Activated naive CD4-positive, alpha-beta T cell treated with anti-CD3 and anti-CD28 coated beads, Interleukin-2, amount 10 ng/mL, durations not matched to agents 7 days and 5 days (primary cell): ENCODE results near the gene DEAF1.

Source experiments
- CTCF ChIA-PET: fragments of 350-600 bp; sonication (Branson Sonifier 250); formaldehyde crosslinking; loops from one replicate; lab custom pipeline; 2021; ENCODE audit warnings: antibody characterized with exemption; lab: Charles Lee
- DNase-seq: peaks from one replicate; pipeline ENCODE4 v3.0.0-alpha.2; 2020
- H3K27ac Mint-ChIP-seq: one replicate; pipeline ENCODE4 v1.8.0; 2021; ENCODE audit warnings: mild to moderate bottlenecking, moderate library complexity, mixed read lengths
- H3K27me3 Mint-ChIP-seq: one replicate; pipeline ENCODE4 v1.8.0; 2021; ENCODE audit warnings: mild to moderate bottlenecking, mixed read lengths
- H3K36me3 Mint-ChIP-seq: one replicate; pipeline ENCODE4 v1.8.0; 2021; ENCODE audit warnings: mixed read lengths
- H3K4me1 Mint-ChIP-seq: one replicate; pipeline ENCODE4 v1.8.0; 2021; ENCODE audit warnings: mixed read lengths
- H3K4me3 Mint-ChIP-seq: one replicate; pipeline ENCODE4 v1.8.0; 2021; ENCODE audit warnings: mild to moderate bottlenecking, moderate library complexity, mixed read lengths
- H3K9me3 Mint-ChIP-seq: one replicate; pipeline ENCODE4 v1.8.0; 2021; ENCODE audit warnings: mixed read lengths

DEAF1 gene

GRCh38 chr11:726278-727220 is 31.5 kb upstream of the DEAF1 start:
- no peaks in the 10 kb centered on the region for H3K36me3 Mint-ChIP-seq
- H3K27ac Mint-ChIP-seq: peak overlapping the region; percentile 55
- peak overlapping the region; percentile 70 for H3K4me3 Mint-ChIP-seq
- H3K4me1 Mint-ChIP-seq: peaks cover 27% of the 10 kb centered on the region
- H3K27me3 Mint-ChIP-seq: peaks cover 43% of the 10 kb centered on the region
- CTCF ChIA-PET: interaction anchor here (0.9 to 5.6 kb wide), 10 partner anchors 7 to 171 kb away, joined by 3 to 42 read pairs (median 4); partner anchors contain the start of genes TALDO1 and TMEM80
- DNase-seq: peak; percentile 77
- H3K9me3 Mint-ChIP-seq: no peaks in the 10 kb centered on the region

- H3K27me3 Mint-ChIP-seq: peaks cover 52% of the 10 kb centered on the region
- no peaks in the 10 kb centered on the region for H3K36me3 Mint-ChIP-seq
- CTCF ChIA-PET: interaction anchor here (0.9 to 5.6 kb wide), 8 partner anchors 8 to 170 kb away, joined by 3 to 42 read pairs (median 4); partner anchors contain the start of gene TMEM80
- peaks cover 30% of the 10 kb centered on the region for H3K4me1 Mint-ChIP-seq
- peak; percentile 59 for DNase-seq
- no peaks in the 10 kb centered on the region for H3K9me3 Mint-ChIP-seq
- H3K4me3 Mint-ChIP-seq: peak overlapping the region; percentile 64
- H3K27ac Mint-ChIP-seq: no peak overlapping the region
These were observed 30.7 kb upstream of the DEAF1 start for GRCh38 chr11:725624-726202.

- H3K27me3 Mint-ChIP-seq: peaks cover 59% of the 10 kb centered on the region
- DNase-seq: no peak
- no peaks in the 10 kb centered on the region for H3K36me3 Mint-ChIP-seq
- no peak overlapping the region for H3K27ac Mint-ChIP-seq
- CTCF ChIA-PET: interaction anchor here (1.3 to 5.6 kb wide), 6 partner anchors 9 to 169 kb away, joined by 4 to 42 read pairs (median 8); no protein-coding TSS in a partner anchor
- H3K4me1 Mint-ChIP-seq: peaks cover 34% of the 10 kb centered on the region
- peak overlapping the region; percentile 64 for H3K4me3 Mint-ChIP-seq
- H3K9me3 Mint-ChIP-seq: no peaks in the 10 kb centered on the region
These were observed 29.9 kb upstream of the DEAF1 start for GRCh38 chr11:724778-725386.

- H3K4me3 Mint-ChIP-seq: peak overlapping the region; percentile 38
- no peak for DNase-seq
- CTCF ChIA-PET: interaction anchor here (0.7 to 5.6 kb wide), 9 partner anchors 20 to 169 kb away, joined by 3 to 42 read pairs (median 5); no protein-coding TSS in a partner anchor
- no peaks in the 10 kb centered on the region for H3K9me3 Mint-ChIP-seq
- peaks cover 59% of the 10 kb centered on the region for H3K27me3 Mint-ChIP-seq
- peaks cover 35% of the 10 kb centered on the region for H3K4me1 Mint-ChIP-seq
- no peak overlapping the region for H3K27ac Mint-ChIP-seq
- no peaks in the 10 kb centered on the region for H3K36me3 Mint-ChIP-seq
These were observed 29.2 kb upstream of the DEAF1 start for GRCh38 chr11:724049-724777.

GRCh38 chr11:723120-723883 is 28.3 kb upstream of the DEAF1 start:
- Mint-ChIP-seq H3K9me3 (no peaks in the 10 kb centered on the region), H3K4me3 (peak overlapping the region; percentile 65), H3K27me3 (peaks cover 64% of the 10 kb centered on the region), H3K4me1 (peaks cover 36% of the 10 kb centered on the region), H3K36me3 (no peaks in the 10 kb centered on the region), H3K27ac (peak overlapping the region; percentile 16)
- CTCF ChIA-PET: interaction anchor here (0.7 to 5.6 kb wide), 18 partner anchors 8 to 172 kb away, joined by 3 to 42 read pairs (median 4); partner anchors contain the start of genes DEAF1, LMNTD2 and TMEM80
- peak; percentile 78 for DNase-seq

GRCh38 chr11:722346-722811 is 27.4 kb upstream of the DEAF1 start:
- H3K27ac Mint-ChIP-seq: no peak overlapping the region
- DNase-seq: no peak
- peaks cover 34% of the 10 kb centered on the region for H3K4me1 Mint-ChIP-seq
- H3K9me3 Mint-ChIP-seq: no peaks in the 10 kb centered on the region
- CTCF ChIA-PET: interaction anchor here (0.9 to 5.6 kb wide), 13 partner anchors 9 to 274 kb away, joined by 3 to 42 read pairs (median 3); partner anchors contain the start of genes DEAF1, LMNTD2 and TMEM80
- peaks cover 71% of the 10 kb centered on the region for H3K27me3 Mint-ChIP-seq
- no peaks in the 10 kb centered on the region for H3K36me3 Mint-ChIP-seq
- no peak overlapping the region for H3K4me3 Mint-ChIP-seq

- no peaks in the 10 kb centered on the region for H3K9me3 Mint-ChIP-seq
- H3K4me1 Mint-ChIP-seq: peaks cover 32% of the 10 kb centered on the region
- no peak overlapping the region for H3K27ac Mint-ChIP-seq
- no peaks in the 10 kb centered on the region for H3K36me3 Mint-ChIP-seq
- H3K4me3 Mint-ChIP-seq: peak overlapping the region; percentile 47
- H3K27me3 Mint-ChIP-seq: peaks cover 76% of the 10 kb centered on the region
- CTCF ChIA-PET: interaction anchor here (0.5 to 5.6 kb wide), 11 partner anchors 9 to 273 kb away, joined by 3 to 42 read pairs (median 3); partner anchors contain the start of genes DEAF1, LMNTD2 and TMEM80
- peak; percentile 79 for DNase-seq
These were observed 26.8 kb upstream of the DEAF1 start for GRCh38 chr11:721741-722345.

GRCh38 chr11:721247-721740 is 26.3 kb upstream of the DEAF1 start:
- no peak overlapping the region for H3K27ac Mint-ChIP-seq
- peak overlapping the region; percentile 47 for H3K4me3 Mint-ChIP-seq
- H3K27me3 Mint-ChIP-seq: peaks cover 78% of the 10 kb centered on the region
- CTCF ChIA-PET: interaction anchor here (0.5 to 3.1 kb wide), 7 partner anchors 10 to 49 kb away, joined by 3 to 10 read pairs (median 3); partner anchors contain the start of genes DEAF1 and TMEM80
- no peaks in the 10 kb centered on the region for H3K9me3 Mint-ChIP-seq
- peaks cover 29% of the 10 kb centered on the region for H3K4me1 Mint-ChIP-seq
- H3K36me3 Mint-ChIP-seq: no peaks in the 10 kb centered on the region
- no peak for DNase-seq

GRCh38 chr11:720642-721246 is 25.7 kb upstream of the DEAF1 start:
- Mint-ChIP-seq H3K27ac (no peak overlapping the region), H3K4me1 (peaks cover 27% of the 10 kb centered on the region), H3K4me3 (peak overlapping the region; percentile 38), H3K9me3 (no peaks in the 10 kb centered on the region), H3K27me3 (peaks cover 81% of the 10 kb centered on the region), H3K36me3 (no peaks in the 10 kb centered on the region)
- DNase-seq: peak; percentile 80
- CTCF ChIA-PET: interaction anchor here (1.4 to 3.1 kb wide), 3 partner anchors 8 to 166 kb away, joined by 3 to 10 read pairs (median 5); partner anchors contain the start of genes DEAF1 and TMEM80

GRCh38 chr11:720017-720641 is 25.1 kb upstream of the DEAF1 start:
- H3K9me3 Mint-ChIP-seq: no peaks in the 10 kb centered on the region
- no peak for DNase-seq
- H3K4me1 Mint-ChIP-seq: peaks cover 24% of the 10 kb centered on the region
- H3K27ac Mint-ChIP-seq: no peak overlapping the region
- no peaks in the 10 kb centered on the region for H3K36me3 Mint-ChIP-seq
- CTCF ChIA-PET: interaction anchor here (1.0 to 3.1 kb wide), 4 partner anchors 8 to 166 kb away, joined by 3 to 10 read pairs (median 4); partner anchors contain the start of genes DEAF1 and TMEM80
- H3K4me3 Mint-ChIP-seq: peak overlapping the region; percentile 38
- peaks cover 75% of the 10 kb centered on the region for H3K27me3 Mint-ChIP-seq
